Hematopoietic multipotent progenitor cell treated with erythropoietin and hydrocortisone succinate and interleukin-3 and kit ligand, for 6 days (in vitro differentiated cells): Measurements from ENCODE around the gene LSR.
A peak's percentile ranks its signal among the peaks of the same experiment; 100 is the strongest.

Experiments
- DNase-seq: peaks from one replicate; pipeline ENCODE4 v3.0.0-alpha.2; 2015

The LSR gene

GRCh38 chr19:35304036-35304435, 55.2 kb downstream of the LSR start:
- no peak for DNase-seq

- DNase-seq: no peak
Measured at GRCh38 chr19:35305181-35305580, 56.4 kb downstream of the LSR start.

GRCh38 chr19:35306473-35307246, 57.9 kb downstream of the LSR start:
- DNase-seq: peak; percentile 53

- no peak for DNase-seq
Measured at GRCh38 chr19:35307931-35308330, 59.1 kb downstream of the LSR start.

- no peak for DNase-seq
Measured at GRCh38 chr19:35308910-35309309, 60.1 kb downstream of the LSR start.

GRCh38 chr19:35309481-35310279, 60.9 kb downstream of the LSR start:
- DNase-seq: no peak

GRCh38 chr19:35310331-35310730, 61.5 kb downstream of the LSR start:
- no peak for DNase-seq

GRCh38 chr19:35310811-35311465, 62.1 kb downstream of the LSR start:
- no peak for DNase-seq

- no peak for DNase-seq
Measured at GRCh38 chr19:35311901-35312665, 63.3 kb downstream of the LSR start.

GRCh38 chr19:35313587-35313986, 64.8 kb downstream of the LSR start:
- DNase-seq: no peak

GRCh38 chr19:35314031-35314430, 65.2 kb downstream of the LSR start:
- DNase-seq: no peak

GRCh38 chr19:35314858-35315470, 66.2 kb downstream of the LSR start:
- no peak for DNase-seq

- DNase-seq: no peak
Measured at GRCh38 chr19:35315883-35316282, 67.1 kb downstream of the LSR start.

GRCh38 chr19:35316560-35316959, 67.8 kb downstream of the LSR start:
- no peak for DNase-seq
